ENCODE data around the gene ADARB2. TPM values are rescaled to one million over a fixed set of nuclear protein-coding genes. Genes with fewer than 3 reads are reported as not detected.
"Not testable (repeated sequence)": the region's sequence is repeated elsewhere in the genome, so short reads cannot be mapped to it uniquely, and the experiment has no call there.

The ADARB2 gene
- total RNA-seq, 1 donor from 2014 or later = not detected

- DNase-seq = no peak
Measured at GRCh38 chr10:1543596-1543995, 193.7 kb downstream of the ADARB2 start.

DNA sequence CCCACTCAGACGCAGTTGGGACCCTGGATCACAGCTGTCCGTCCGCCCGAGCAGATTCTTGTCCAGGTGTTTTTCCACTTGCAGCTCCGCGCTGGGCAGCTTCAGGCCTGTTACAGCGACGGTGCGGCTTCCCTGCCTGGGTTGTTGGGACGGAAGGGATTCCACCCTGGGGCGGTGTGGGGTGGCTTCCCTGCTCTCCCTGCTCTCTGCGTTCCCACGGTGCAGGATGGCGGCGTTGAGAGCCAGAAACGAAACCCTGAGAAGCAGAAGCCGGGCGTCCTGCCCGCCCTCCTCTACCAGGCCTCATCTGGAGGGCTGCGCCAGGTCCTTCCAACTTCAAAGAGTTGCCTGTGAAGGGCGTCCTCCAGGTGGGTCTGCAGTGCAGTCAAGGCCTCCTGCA is 194.4 kb downstream of the ADARB2 start:
- DNase-seq = no peak

DNA sequence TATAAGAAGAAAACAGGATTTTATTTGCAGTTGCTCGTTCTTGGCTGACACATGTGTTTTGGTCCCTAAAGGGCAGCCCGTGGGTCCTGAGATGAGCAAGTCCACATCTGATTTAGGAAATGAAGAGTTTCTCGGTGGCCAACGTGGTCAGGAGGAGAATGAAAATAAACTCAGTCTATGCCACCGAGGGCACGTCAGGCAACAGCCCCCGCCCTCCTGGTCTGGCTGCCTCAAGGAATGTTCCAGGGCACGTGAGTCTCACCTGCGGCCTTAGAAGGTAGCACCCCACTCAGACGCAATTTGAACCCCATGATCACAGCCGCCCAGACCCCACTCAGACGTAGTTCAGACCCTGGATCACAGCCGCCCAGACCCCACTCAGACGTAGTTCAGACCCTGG is 197.2 kb downstream of the ADARB2 start:
- no peak for DNase-seq

GRCh38 chr10:1539216-1539615 is 198.1 kb downstream of the ADARB2 start:
- DNase-seq = no peak

- no peak for DNase-seq
Measured at GRCh38 chr10:1538531-1539061, 198.7 kb downstream of the ADARB2 start.

- no peak for DNase-seq
Measured at GRCh38 chr10:1538121-1538520, 199.2 kb downstream of the ADARB2 start.

GRCh38 chr10:1537449-1537848 is 199.9 kb downstream of the ADARB2 start:
- DNase-seq = not testable (repeated sequence)

- DNase-seq = no peak
Measured at GRCh38 chr10:1536341-1536740, 201.0 kb downstream of the ADARB2 start.

DNA sequence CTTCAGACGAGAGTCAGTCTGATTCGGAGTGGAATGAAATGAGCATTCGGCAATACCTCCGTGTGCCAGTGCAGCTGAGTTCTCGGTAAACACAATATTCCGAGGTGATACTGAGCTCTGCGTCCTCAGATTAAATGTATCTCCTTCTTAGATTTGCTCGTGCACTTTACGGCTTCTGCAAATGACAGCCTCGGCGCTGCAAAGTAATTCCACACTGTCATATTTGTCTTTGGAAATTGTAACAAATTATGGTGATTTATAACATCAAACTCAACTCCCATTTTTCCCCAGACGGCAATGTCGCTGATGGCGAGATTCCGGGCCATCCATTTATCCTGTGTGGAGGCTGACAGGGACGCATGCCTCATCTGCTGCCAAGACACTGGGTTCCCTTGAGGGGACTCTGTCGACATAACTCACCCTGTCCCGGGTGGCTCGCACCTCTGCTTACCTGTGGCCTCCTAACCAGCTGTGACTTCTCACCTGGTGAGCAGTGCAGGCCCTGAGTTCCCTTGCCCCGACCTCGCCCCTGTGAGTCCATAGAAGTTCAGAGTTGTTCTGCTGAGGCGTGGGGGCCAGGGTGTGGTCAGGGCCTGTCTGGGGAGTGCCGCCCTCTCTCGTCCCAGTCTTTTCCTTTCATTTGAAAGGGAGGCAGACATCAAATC is 201.9 kb downstream of the ADARB2 start:
- DNase-seq = no peak

DNA sequence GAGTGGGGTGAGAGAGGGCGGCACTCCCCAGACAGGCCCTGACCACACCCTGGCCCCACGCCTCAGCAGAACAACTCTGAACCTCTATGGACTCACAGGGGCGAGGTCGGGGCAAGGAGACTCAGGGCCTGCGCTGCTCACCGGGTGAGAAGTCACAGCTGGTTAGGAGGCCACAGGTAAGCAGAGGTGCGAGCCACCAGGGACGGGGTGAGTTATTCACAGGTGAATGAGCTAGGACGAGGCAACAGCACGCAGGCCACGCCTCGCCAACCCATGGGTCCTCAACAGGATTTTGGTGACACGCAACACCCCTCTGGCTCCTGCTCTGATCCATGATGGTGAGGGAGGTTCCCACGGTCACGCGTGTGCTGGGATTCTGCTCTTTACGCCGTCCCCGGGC is 202.5 kb downstream of the ADARB2 start:
- DNase-seq = no peak

DNA sequence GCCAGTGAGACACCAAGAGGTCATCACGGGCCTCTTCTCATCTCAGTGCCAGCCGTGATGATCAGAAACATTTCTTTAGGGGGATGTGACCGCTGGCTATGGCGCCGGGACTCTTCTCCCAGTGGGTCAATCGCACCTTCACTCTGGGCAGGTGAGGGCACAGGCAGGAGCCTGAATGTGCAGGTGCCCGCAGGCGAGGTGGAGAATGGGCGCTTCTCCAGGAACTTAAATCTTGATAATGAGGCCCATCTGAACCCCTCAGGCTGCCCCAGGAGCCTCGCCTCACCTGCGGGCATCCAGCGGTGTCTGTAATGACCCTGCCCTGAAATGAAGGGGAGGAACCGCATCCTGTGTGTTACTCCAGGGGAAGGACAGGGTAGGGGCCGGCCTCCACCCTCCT is 204.7 kb downstream of the ADARB2 start:
- no peak for DNase-seq

GRCh38 chr10:1531883-1532597 is 205.3 kb downstream of the ADARB2 start:
- DNase-seq = no peak

DNA sequence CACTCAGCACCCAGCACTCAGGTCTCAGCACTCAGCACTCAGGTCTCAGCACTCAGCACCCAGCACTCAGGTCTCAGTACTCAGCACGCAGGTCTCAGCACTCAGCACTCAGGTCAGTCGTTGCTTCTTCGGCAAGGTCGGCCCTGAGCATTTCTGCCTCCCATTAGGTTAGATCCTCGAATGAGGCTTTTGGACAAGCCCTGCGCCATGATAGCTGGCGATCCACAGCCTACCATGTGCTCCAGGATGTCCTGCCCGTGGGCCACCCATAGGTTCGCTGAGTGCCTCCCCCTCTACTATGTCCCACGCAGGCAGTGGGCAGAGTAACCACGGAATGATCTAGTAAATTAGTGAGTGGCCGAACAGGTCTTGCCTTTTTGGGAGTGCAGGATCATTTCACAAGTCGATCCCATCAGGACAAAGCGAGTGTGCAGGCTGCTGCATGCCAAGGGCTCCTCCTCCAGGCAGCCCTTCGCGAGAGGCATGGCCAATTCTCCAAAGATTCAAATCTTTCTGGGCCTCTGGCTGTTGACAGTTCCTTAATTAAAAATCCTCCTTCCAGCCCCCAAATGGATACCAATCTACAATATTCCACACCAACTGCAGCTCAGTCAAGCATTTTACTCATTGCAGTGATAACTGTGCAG is 206.3 kb downstream of the ADARB2 start:
- DNase-seq = no peak

- DNase-seq = no peak
Measured at GRCh38 chr10:1529806-1530413, 207.4 kb downstream of the ADARB2 start.

DNA sequence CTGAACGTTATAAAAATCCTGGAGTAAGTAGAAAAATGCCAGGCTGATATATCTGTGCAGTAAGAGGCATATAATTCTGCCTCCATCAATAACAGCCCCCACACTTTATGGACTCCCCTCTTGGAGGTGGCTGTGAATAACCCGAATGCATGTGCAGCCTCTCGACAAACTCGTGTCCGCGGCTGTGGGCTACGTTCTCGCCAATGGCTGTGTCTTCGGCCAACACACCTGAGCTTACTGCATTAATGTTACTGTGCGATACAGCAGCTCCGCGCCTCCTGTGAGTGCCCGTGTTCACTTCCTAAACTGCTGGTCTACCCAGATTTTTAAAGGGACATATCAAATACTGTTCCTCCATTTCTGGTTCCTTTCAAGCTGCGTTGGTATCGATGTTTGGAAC is 209.4 kb downstream of the ADARB2 start:
- no peak for DNase-seq

- DNase-seq = no peak
Measured at GRCh38 chr10:1526436-1527055, 210.8 kb downstream of the ADARB2 start.

- no peak for DNase-seq
Measured at GRCh38 chr10:1525354-1526162, 211.8 kb downstream of the ADARB2 start.

DNA sequence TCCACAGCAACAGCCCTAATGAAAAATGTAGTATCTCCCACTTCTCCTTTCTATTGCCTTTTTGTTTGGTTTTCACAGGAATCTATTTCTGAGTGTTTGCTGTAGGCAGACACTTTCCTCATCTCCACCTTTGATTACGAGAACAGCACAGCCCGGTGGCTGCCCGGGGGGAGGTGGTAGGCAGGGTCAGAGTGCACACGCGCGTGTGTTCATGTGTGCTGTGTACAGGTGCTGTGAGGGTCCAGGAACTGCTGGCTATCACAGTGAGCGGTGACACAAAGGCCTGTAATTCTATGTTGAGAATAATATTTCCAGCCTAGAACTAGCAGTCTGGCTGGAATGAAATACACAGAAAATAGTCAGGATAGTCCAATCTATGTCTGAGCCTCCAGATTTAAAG is 212.8 kb downstream of the ADARB2 start:
- no peak for DNase-seq

DNA sequence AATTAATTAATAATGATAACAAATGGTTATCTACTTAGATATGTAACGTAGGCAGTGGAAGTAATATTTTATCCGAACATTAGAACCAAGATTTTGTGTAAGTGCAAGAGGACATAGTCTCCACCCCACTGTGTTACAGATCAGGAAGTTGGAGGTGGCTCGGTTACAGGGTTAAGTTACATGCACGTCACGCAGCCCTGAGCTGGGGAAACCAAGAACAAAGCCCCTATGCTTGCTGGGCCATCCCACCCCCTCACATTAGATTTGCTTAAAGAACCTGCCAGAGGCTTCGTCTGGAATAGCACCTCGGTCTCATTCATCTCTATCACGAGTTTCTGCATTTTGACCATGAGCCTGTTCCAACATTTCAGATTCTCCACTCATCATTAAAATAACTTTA is 214.1 kb downstream of the ADARB2 start:
- DNase-seq = no peak

- DNase-seq = no peak
Measured at GRCh38 chr10:1522237-1522636, 215.1 kb downstream of the ADARB2 start.

GRCh38 chr10:1521741-1522140 is 215.6 kb downstream of the ADARB2 start:
- no peak for DNase-seq

All from dermis blood vessel endothelial cell (primary cell).